HG03064 (cell line): ENCODE measurements around the gene OR6C70.

Source experiments
- ATAC-seq: cut with Tn5 transposase; IDR thresholded peaks from one replicate; pipeline ENCODE4 v1.9.1; 2021; ENCODE audit warnings: low read depth; ENCODE audit not compliant: unreplicated experiment

The OR6C70 gene

GRCh38 chr12:55420307-55420962 lies 49.5 kb downstream of the OR6C70 start:
- ATAC-seq, result no peak
